GM19035 (cell line): Measurements from ENCODE around the gene PRDM10.
"Not testable (repeated sequence)": the region's sequence is repeated elsewhere in the genome, so short reads cannot be mapped to it uniquely, and the experiment has no call there.

Experiments
- ATAC-seq: cut with Tn5 transposase; IDR thresholded peaks from one replicate; pipeline ENCODE4 v1.9.1; 2021; ENCODE audit not compliant: unreplicated experiment

PRDM10 gene

GRCh38 chr11:130002352-130002845, at the start of gene PRDM10:
Gene PRDM10, minus strand, starts transcription at chr11:130002835. Its CDS starts 41,871 bp downstream, at chr11:129960964.
- ATAC-seq = peak; percentile 47

GRCh38 chr11:130051082-130051481, 48.4 kb upstream of the PRDM10 start:
- ATAC-seq = no peak

- no peak for ATAC-seq
Measured at GRCh38 chr11:130050257-130050656, 47.6 kb upstream of the PRDM10 start.

- ATAC-seq = no peak
Measured at GRCh38 chr11:130049328-130049771, 46.7 kb upstream of the PRDM10 start.

GRCh38 chr11:130047141-130047540, 44.5 kb upstream of the PRDM10 start:
- ATAC-seq = no peak

GRCh38 chr11:130043575-130043974, 40.9 kb upstream of the PRDM10 start:
- no peak for ATAC-seq

- ATAC-seq = no peak
Measured at GRCh38 chr11:130042093-130042591, 39.5 kb upstream of the PRDM10 start.

GRCh38 chr11:130040281-130040940, 37.8 kb upstream of the PRDM10 start:
- no peak for ATAC-seq

- no peak for ATAC-seq
Measured at GRCh38 chr11:130037881-130038585, 35.4 kb upstream of the PRDM10 start.

GRCh38 chr11:130037058-130037457, 34.4 kb upstream of the PRDM10 start:
- ATAC-seq = no peak

GRCh38 chr11:130034236-130034635, 31.6 kb upstream of the PRDM10 start:
- ATAC-seq = no peak

- ATAC-seq = no peak
Measured at GRCh38 chr11:130032931-130033330, 30.3 kb upstream of the PRDM10 start.

GRCh38 chr11:130031945-130032344, 29.3 kb upstream of the PRDM10 start:
- ATAC-seq = no peak

- ATAC-seq = no peak
Measured at GRCh38 chr11:130031056-130031455, 28.4 kb upstream of the PRDM10 start.

GRCh38 chr11:130029137-130029536, 26.5 kb upstream of the PRDM10 start:
- no peak for ATAC-seq

- ATAC-seq = no peak
Measured at GRCh38 chr11:130025371-130025770, 22.7 kb upstream of the PRDM10 start.

- ATAC-seq = no peak
Measured at GRCh38 chr11:130024361-130024760, 21.7 kb upstream of the PRDM10 start.

GRCh38 chr11:130023204-130023603, 20.6 kb upstream of the PRDM10 start:
- peak; percentile 92 for ATAC-seq

- peak; percentile 18 for ATAC-seq
Measured at GRCh38 chr11:130022799-130023198, 20.2 kb upstream of the PRDM10 start.

- ATAC-seq = not testable (repeated sequence)
Measured at GRCh38 chr11:130021606-130022005, 19.0 kb upstream of the PRDM10 start.

GRCh38 chr11:130020323-130020722, 17.7 kb upstream of the PRDM10 start:
- no peak for ATAC-seq

GRCh38 chr11:130015846-130016245, 13.2 kb upstream of the PRDM10 start:
- not testable (repeated sequence) for ATAC-seq
